Activated T-helper 9 cell treated with anti-CD3 and anti-CD28 coated beads, Interleukin-2, amount 50 U/mL, for 16 hours (primary cell): Measurements from ENCODE around the gene DMRTC1.
"Not testable (repeated sequence)": the region's sequence is repeated elsewhere in the genome, so short reads cannot be mapped to it uniquely, and the experiment has no call there.

Experiments used
- DNase-seq: peaks from one replicate; pipeline ENCODE4 v3.0.0-alpha.2; 2020; ENCODE audit warnings: low read depth

Gene DMRTC1

GRCh38 chrX:72943819-72944169 is at the start of gene DMRTC1:
DMRTC1 (minus strand) TSS chrX:72943837; CDS start chrX:72875694, 68,143 bp downstream.
- DNase-seq, result not testable (repeated sequence)

GRCh38 chrX:72980894-72981469 is 37.3 kb upstream of the DMRTC1 start:
- not testable (repeated sequence) for DNase-seq

GRCh38 chrX:72974885-72975284 is 31.2 kb upstream of the DMRTC1 start:
- DNase-seq, result not testable (repeated sequence)

GRCh38 chrX:72971859-72972258 is 28.2 kb upstream of the DMRTC1 start:
- DNase-seq, result not testable (repeated sequence)

- DNase-seq, result not testable (repeated sequence)
These were observed 16.3 kb upstream of the DMRTC1 start for GRCh38 chrX:72959971-72960370.

GRCh38 chrX:72943035-72943818 is 410 bp downstream of the DMRTC1 start:
- DNase-seq, result not testable (repeated sequence)

- not testable (repeated sequence) for DNase-seq
These were observed 1.4 kb downstream of the DMRTC1 start for GRCh38 chrX:72942272-72942671.

GRCh38 chrX:72937906-72938305 is 5.7 kb downstream of the DMRTC1 start, which contains the start of gene FAM236A:
FAM236A (plus strand) TSS chrX:72938206; CDS start chrX:72938263, 57 bp downstream.
- DNase-seq, result not testable (repeated sequence)

- not testable (repeated sequence) for DNase-seq
These were observed 6.7 kb downstream of the DMRTC1 start for GRCh38 chrX:72936882-72937455.

GRCh38 chrX:72936455-72936854 is 7.2 kb downstream of the DMRTC1 start:
- DNase-seq, result not testable (repeated sequence)

GRCh38 chrX:72932283-72932682 is 11.4 kb downstream of the DMRTC1 start:
- not testable (repeated sequence) for DNase-seq

- DNase-seq, result not testable (repeated sequence)
These were observed 27.5 kb downstream of the DMRTC1 start for GRCh38 chrX:72916096-72916495.

- not testable (repeated sequence) for DNase-seq
These were observed 31.3 kb downstream of the DMRTC1 start, which contains the start of gene FAM236C for GRCh38 chrX:72912315-72912714. FAM236C (plus strand) TSS chrX:72912615; CDS start chrX:72912715, 100 bp downstream.

GRCh38 chrX:72889740-72890139 is 53.9 kb downstream of the DMRTC1 start:
- not testable (repeated sequence) for DNase-seq

GRCh38 chrX:72882898-72883297 is 60.7 kb downstream of the DMRTC1 start:
- not testable (repeated sequence) for DNase-seq

GRCh38 chrX:72837532-72837931 is 106.1 kb downstream of the DMRTC1 start:
- not testable (repeated sequence) for DNase-seq

- DNase-seq, result not testable (repeated sequence)
These were observed 112.9 kb downstream of the DMRTC1 start for GRCh38 chrX:72830701-72831100.
